ENCODE results near the gene NGFR. TPM values are rescaled to one million over a fixed set of nuclear protein-coding genes. Genes with fewer than 3 reads are reported as not detected.

NGFR gene, protein sequence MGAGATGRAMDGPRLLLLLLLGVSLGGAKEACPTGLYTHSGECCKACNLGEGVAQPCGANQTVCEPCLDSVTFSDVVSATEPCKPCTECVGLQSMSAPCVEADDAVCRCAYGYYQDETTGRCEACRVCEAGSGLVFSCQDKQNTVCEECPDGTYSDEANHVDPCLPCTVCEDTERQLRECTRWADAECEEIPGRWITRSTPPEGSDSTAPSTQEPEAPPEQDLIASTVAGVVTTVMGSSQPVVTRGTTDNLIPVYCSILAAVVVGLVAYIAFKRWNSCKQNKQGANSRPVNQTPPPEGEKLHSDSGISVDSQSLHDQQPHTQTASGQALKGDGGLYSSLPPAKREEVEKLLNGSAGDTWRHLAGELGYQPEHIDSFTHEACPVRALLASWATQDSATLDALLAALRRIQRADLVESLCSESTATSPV
- total RNA-seq: 1.2 and 1.3 TPM in 2 replicates

GRCh38 chr17:49494986-49495841 is at the start of gene NGFR:
NGFR (plus strand) TSS chr17:49495293; CDS start chr17:49495418, 125 bp downstream.
- H3K36me3 Mint-ChIP-seq (ENCODE audit: low read depth): no peaks in the 10 kb centered on the region
- intact Hi-C loops (cut with micrococcal nuclease): loop anchor here (5.0 kb wide), 1 partner anchor 472 kb away; the partner anchor contains the start of gene DLX4
- no peak within 1 kb of the TSS for H3K27ac Mint-ChIP-seq
- ATAC-seq (ENCODE audit: low read depth) (peak; percentile 80), DNase-seq (peak; percentile 64)
- ChIA-PET POLR2A (interaction anchor here (0.7 kb wide), 2 partner anchors 10 to 66 kb away, joined by 3 to 4 read pairs; no protein-coding TSS in a partner anchor), CTCF (interaction anchor here (1.4 to 2.9 kb wide), 2 partner anchors 12 to 61 kb away, joined by 4 to 22 read pairs; no protein-coding TSS in a partner anchor)
- H3K4me3 Mint-ChIP-seq: peak within 1 kb of the TSS; percentile 84
- no peaks in the 10 kb centered on the region for H3K9me3 Mint-ChIP-seq
- H3K27me3 Mint-ChIP-seq: peaks cover 31% of the 10 kb centered on the region
- TF ChIP-seq CTCF (IDR thresholded peaks at IDR 0.05): no peak
- peaks cover 34% of the 10 kb centered on the region for H3K4me1 Mint-ChIP-seq

DNA sequence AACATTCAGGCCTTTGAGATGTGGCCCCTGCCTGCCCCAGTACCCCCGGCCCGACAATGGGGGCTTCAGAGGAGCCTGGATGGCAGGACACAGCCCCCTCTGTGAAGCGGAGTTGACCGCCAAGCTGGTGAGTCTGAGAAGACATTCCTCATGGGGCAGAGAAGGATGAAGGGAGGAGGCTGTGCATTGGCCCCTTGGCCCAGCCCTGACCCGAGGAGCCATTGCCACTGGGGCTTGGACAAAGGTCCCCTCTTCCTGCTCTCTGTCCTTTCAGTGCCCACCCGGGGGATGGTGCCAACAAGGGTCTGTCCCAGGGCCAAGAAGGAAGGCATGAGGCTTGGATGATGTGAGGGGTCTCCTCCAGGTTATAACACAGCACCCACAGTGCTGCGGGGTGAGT is 49.5 kb upstream of the NGFR start:
- H3K4me3 Mint-ChIP-seq: no peak overlapping the region
- TF ChIP-seq CTCF (IDR thresholded peaks at IDR 0.05): no peak
- CTCF ChIA-PET: interaction anchor here (1.2 kb wide), 1 partner anchor 38 kb away, joined by 3 read pairs; no protein-coding TSS in a partner anchor
- peaks cover 23% of the 10 kb centered on the region for H3K27me3 Mint-ChIP-seq
- DNase-seq (no peak), ATAC-seq (ENCODE audit: low read depth) (no peak)
- no peaks in the 10 kb centered on the region for H3K36me3 Mint-ChIP-seq (ENCODE audit: low read depth)
- H3K27ac Mint-ChIP-seq: no peak overlapping the region
- H3K9me3 Mint-ChIP-seq: no peaks in the 10 kb centered on the region
- POLR2A ChIA-PET: no interaction called here
- intact Hi-C loops (cut with micrococcal nuclease): no loop called here
- H3K4me1 Mint-ChIP-seq: no peaks in the 10 kb centered on the region

DNA sequence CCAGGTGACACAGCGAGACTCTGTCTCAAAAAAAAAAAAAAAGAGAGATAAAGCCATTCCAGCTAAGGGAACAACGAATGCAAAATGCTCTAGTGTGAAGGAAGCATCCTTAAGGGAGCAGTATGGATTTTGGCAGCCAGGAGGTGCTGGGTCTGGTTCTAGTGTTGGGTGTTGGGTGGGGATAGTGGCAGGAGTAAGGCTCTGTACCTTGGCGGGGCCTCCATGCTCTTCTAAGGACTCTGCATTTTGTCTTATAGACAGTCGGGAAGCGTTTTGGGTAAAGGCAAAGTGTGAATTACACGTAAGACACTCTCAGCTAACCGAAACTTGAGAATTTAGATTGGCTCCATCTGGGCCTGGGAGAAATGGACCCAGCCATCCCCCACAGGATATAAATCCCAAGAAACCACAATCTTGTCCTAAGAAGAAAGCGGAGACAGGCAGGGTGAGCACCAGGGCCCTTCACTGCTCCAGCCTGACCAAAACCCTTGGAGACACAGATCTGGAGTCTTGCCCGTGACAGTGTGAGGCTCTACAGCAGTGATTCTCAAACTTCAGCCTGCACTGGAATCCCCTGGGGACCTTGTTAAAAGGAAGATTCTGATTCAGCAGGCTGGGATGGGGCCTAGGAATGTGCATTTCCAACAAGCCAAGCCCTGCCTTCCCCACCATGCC is 47.3 kb upstream of the NGFR start:
- POLR2A ChIA-PET: no interaction called here
- TF ChIP-seq CTCF (IDR thresholded peaks at IDR 0.05): no peak
- DNase-seq: no peak
- Mint-ChIP-seq H3K9me3 (no peaks in the 10 kb centered on the region), H3K4me1 (no peaks in the 10 kb centered on the region), H3K36me3 (ENCODE audit: low read depth) (no peaks in the 10 kb centered on the region), H3K27me3 (peaks cover 14% of the 10 kb centered on the region), H3K4me3 (no peak overlapping the region), H3K27ac (no peak overlapping the region)
- CTCF ChIA-PET: no interaction called here
- intact Hi-C loops (cut with micrococcal nuclease): no loop called here
- no peak for ATAC-seq (ENCODE audit: low read depth)

DNA sequence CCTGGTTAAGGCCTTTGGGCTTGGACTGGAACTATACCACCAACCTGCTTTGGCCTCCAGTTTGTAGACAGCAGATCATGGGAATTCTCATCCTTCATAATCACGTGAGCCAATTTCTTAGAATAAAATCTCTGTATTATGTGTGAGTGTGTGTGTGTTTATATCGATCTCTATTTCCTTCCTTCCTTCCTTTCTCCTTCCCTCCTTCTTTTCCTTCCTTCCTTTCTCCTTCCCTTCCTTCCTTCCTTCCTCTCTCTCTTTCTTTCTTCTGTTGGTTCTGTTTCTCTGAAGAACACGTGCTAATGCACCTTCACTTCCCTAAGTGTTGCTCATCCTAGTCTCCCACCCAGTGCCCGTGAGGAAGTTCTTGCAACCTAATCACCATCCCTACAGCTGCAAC is 44.9 kb upstream of the NGFR start:
- DNase-seq (no peak), ATAC-seq (ENCODE audit: low read depth) (no peak)
- no peak for TF ChIP-seq CTCF (IDR thresholded peaks at IDR 0.05)
- ChIA-PET POLR2A (no interaction called here), CTCF (no interaction called here)
- Mint-ChIP-seq H3K9me3 (no peaks in the 10 kb centered on the region), H3K27ac (no peak overlapping the region), H3K4me1 (no peaks in the 10 kb centered on the region), H3K27me3 (peaks cover 15% of the 10 kb centered on the region), H3K36me3 (ENCODE audit: low read depth) (no peaks in the 10 kb centered on the region), H3K4me3 (no peak overlapping the region)
- intact Hi-C loops (cut with micrococcal nuclease): no loop called here

Data from activated B cell treated with CpG ODN at 0.5 μM for 24 hours (primary cell).